ENCODE results near the gene ZNF385D. TPM values are rescaled to one million over a fixed set of nuclear protein-coding genes. Genes with fewer than 3 reads are reported as not detected.

The ZNF385D gene, protein sequence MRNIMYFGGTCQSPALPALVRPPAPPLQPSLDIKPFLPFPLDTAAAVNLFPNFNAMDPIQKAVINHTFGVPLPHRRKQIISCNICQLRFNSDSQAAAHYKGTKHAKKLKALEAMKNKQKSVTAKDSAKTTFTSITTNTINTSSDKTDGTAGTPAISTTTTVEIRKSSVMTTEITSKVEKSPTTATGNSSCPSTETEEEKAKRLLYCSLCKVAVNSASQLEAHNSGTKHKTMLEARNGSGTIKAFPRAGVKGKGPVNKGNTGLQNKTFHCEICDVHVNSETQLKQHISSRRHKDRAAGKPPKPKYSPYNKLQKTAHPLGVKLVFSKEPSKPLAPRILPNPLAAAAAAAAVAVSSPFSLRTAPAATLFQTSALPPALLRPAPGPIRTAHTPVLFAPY
- total RNA-seq, result 1.2 and 8.9 TPM in 2 replicates

GRCh38 chr3:21750831-21751391, at the start of gene ZNF385D:
TSS of gene ZNF385D (minus strand) at chr3:21751210. CDS start at chr3:21750916, 294 bp downstream.

Data from smooth muscle cell of the pulmonary artery (primary cell).